HG03521 (cell line): ENCODE measurements around the gene RAI14.

Source experiments
- ATAC-seq: cut with Tn5 transposase; IDR thresholded peaks from one replicate; pipeline ENCODE4 v1.9.1; 2021; ENCODE audit warnings: mild to moderate bottlenecking, moderate library complexity; ENCODE audit not compliant: unreplicated experiment

RAI14 gene

GRCh38 chr5:34639852-34640626 is 16.1 kb upstream of the RAI14 start:
- ATAC-seq, result no peak

- no peak for ATAC-seq
These were observed 7.9 kb upstream of the RAI14 start for GRCh38 chr5:34648039-34648839.

GRCh38 chr5:34648840-34649158 is 7.3 kb upstream of the RAI14 start:
- ATAC-seq, result no peak

DNA sequence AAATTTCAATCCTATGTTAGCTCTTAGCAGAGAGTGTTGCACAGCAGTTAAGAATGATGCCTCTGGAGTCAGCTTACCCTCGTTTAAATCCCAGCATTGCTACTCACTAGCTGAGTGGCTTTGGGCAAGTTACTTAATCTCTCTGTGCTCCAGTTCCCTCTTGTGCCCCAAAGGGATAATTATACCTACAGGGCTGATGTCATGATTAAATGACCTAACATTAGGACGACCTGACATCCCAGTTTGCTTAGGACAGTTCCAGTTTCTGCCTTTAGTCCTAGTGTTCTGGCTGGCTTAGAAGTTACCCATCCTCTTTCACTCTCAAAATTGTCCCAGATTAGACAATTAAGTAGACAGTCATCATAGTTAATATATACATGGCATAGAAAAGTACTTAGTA is 4.3 kb upstream of the RAI14 start:
- ATAC-seq, result no peak

- ATAC-seq, result no peak
These were observed 3.7 kb upstream of the RAI14 start for GRCh38 chr5:34652466-34652865.

DNA sequence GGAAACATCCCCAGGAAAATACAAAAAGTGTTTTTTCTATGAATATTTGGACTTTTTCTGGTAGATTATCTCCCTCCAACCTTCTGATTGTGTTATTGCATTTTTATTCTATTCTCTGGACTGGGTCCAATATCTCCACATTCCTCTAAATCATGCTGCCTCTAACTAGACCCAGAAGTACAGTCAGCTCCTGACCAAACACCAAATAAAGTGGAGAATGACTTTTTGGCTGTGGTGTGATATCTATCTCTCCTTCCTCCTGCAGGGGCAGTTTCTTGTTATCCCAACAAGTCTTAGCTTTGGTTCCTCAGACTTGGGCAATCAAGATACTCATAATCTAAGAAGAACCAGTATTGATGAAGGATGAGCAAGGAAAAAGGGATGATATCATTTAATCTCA is 3.2 kb upstream of the RAI14 start:
- ATAC-seq, result no peak

GRCh38 chr5:34653708-34654107 is 2.4 kb upstream of the RAI14 start:
- ATAC-seq, result no peak

DNA sequence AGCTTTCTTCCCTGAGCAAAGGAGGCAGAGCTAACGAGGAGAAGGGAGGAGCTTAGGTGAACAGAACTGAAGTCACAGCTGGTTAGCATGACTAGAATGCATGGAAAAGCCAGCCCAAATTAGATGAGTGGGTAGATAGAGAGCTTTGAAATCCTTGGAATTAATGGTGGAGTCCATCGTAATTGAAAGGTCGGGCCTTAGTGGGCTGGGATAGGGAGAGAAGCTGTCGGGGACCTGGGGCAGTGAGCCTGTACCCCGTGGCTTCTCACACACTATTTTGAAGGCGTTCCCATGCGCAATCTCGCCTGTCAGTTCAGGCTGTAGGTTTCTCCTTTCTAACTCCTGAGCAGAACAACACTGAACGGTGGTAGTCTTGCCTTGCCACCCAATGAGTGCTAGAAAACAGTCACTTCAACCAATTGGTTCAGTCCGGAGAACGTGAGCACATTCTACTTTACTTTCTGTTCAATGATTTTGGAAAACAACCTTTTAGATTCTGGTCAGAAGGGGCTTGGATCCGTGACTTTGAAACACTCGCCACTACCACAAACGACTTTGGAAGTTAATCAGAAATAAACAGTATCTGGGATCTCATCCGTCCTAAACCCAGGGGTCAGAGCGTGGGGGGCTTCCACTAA is 655 bp upstream of the RAI14 start:
- ATAC-seq, result no peak

DNA sequence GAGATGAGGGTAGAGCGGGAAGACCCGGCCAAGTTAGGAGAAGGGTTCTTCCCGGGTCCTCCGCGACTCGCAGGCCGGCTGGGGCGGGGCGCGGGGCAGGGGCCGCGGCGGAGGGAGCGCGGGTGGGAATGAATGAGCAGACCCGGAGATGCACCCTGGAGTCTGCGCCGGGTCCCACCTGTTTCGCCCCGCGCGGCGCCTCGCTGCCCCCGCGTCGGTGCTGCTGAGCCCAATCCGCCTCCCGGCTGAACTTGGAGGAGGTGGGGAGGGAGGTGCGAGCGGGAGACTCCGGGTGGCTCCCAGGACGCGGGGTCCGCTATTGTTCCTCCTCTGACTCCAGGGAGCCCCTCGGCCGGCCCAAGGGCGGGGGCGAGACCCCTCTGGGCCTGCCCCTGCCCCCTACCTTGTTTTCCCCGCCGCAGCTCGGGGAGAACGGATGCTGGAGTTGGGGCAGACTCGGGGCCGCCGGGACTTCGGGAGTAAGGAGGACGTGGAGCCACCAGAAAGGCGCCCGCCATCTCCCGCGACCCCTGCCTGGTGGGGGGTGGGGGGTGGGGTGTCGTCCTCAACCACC is 659 bp downstream of the RAI14 start:
- no peak for ATAC-seq

- ATAC-seq, result no peak
These were observed 1.3 kb downstream of the RAI14 start for GRCh38 chr5:34657274-34657921.

- ATAC-seq, result no peak
These were observed 1.9 kb downstream of the RAI14 start for GRCh38 chr5:34657988-34658387.

GRCh38 chr5:34659168-34659567 is 3.0 kb downstream of the RAI14 start:
- no peak for ATAC-seq

GRCh38 chr5:34660444-34660843 is 4.3 kb downstream of the RAI14 start:
- ATAC-seq, result no peak

GRCh38 chr5:34663771-34664496 is 7.8 kb downstream of the RAI14 start:
- ATAC-seq, result no peak

DNA sequence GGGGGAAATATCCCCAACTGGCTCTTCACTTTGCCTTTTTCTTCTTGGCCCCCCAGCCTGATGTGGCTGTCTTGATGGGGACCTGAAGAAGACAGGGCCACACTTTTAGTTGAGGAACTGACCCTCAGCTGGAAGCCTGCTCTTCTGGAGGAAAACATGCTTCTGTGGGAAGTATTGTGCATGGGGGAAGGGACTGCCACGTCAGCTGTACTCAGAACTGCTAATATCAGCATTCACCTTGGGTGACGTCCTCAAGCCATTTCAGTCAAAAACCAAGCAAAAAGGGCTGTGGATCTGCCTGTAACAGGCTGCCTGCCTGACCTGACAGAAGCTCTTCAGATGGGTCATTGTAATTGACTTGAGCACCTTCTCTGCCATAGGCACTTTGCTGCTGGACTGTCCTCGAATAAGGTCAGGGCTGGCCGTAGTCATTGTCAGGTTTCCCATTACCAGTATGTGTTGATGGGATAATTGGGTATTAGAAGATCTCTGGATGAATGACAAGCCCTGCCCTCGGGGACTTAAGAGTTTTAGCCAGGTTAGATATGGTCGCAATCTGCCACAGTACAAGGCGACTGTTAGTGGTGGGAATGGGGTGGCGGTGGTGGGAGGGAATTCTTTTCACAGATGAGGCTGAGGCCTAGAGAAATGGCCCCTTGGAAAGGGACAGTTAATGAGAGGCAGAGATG is 10.4 kb downstream of the RAI14 start:
- ATAC-seq, result no peak

DNA sequence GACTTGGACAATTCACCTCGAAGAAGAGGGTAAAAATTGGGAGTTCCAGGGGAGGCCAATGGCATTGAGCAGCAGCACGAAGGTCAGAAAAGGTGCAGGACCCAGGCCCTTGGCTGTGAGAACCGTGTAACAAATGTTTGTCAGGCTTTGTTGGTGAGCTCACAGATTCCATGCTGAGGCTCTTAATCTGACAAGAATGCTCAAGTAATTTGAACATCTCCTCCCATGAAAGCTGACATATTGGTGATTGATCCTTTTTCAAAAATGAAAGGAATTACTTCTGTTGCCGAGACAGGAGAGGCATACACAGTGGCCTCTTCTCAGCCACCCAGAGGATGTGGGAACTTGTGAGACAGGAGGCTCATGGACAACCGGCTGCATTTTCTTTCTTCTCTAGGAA is 11.6 kb downstream of the RAI14 start:
- no peak for ATAC-seq

DNA sequence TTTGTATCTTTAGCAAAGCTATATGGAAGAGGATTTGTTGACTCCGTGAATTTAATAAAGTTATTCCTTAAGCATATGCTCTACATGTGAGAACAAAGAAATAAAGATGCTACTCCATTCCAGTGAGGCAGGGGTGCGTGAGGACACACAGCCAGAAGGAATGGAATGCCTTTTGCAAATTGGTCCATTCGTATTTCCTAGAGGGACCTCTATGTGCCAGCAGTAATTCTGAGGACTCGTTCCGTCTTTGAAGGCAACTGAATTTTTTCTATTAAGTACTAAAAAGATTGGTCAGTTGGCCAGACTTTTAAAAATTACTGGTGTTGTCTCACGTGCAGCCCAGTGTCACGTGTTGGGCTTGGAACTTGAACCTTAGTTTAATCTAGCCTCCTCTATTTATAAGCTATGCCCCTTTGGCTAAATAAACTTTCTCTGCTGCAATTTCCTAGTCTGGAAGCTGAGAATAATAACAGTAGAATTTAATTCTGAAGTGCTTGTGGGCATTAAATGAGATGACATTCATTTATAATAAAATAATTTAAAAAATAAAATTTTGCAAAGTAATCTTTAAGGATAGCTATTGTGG is 13.9 kb downstream of the RAI14 start:
- ATAC-seq, result no peak

- no peak for ATAC-seq
These were observed 16.1 kb downstream of the RAI14 start for GRCh38 chr5:34672196-34672595.

DNA sequence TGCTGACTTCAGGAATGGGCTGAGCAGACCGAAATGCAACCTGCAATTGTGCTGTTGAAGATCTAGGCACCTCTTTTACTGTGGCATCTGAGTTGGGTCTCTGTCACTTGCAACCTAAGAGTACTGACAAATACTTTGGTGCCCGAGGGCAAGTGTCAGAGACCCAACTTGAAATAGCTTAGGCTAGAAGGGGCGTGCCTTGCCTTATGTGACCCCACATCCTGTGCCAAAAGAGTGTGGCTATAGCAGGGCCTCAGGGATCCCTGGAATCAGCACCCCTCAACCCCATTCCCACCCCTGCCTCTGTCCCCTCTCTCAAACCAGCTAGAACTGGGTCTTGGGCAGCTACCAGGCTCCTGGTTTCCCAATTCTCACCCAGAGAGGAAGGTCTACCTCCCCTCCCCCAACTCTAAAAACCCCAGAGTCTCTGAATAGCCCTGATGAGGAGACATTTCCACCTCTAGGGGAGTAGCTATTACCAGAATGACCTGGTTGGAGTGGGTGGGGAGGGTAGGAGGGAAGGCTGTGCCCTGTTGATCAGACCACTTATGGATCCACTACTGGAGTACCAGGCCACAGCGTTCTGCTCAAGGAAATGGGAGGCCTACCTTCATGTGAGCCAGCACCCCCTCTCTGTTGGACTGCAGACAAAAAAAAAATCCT is 17.5 kb downstream of the RAI14 start:
- ATAC-seq, result no peak
